Urinary bladder (tissue), 4 donors: ENCODE results near the gene EHD2. TPM values are rescaled to one million over a fixed set of nuclear protein-coding genes. Genes with fewer than 3 reads are reported as not detected.
"Not testable (repeated sequence)": the region's sequence is repeated elsewhere in the genome, so short reads cannot be mapped to it uniquely, and the experiment has no call there.

ENCODE experiments used
- DNase-seq: peaks from one replicate; pipeline ENCODE4 v3.0.0-alpha.2; 2015; ENCODE audit errors: extremely low spot score
- H3K27ac ChIP-seq: one replicate; pipeline ENCODE4 v1.5.1; 2013; ENCODE audit warnings: low read depth, mild to moderate bottlenecking, moderate library complexity
- H3K36me3 ChIP-seq: one replicate; pipeline ENCODE4 v1.6.1; 2013; ENCODE audit warnings: mild to moderate bottlenecking, moderate library complexity; ENCODE audit not compliant: insufficient read depth
- H3K4me1 ChIP-seq: one replicate; pipeline ENCODE4 v1.6.1; 2013; ENCODE audit warnings: mild to moderate bottlenecking, moderate library complexity; ENCODE audit not compliant: insufficient read depth
- H3K4me3 ChIP-seq: one replicate; pipeline ENCODE4 v1.5.1; 2013; ENCODE audit warnings: low read depth, low read length
- whole genome bisulfite sequencing: extraction: QIAGEN DNeasy Blood & Tissue Kit; methylation state at CpG from one replicate; pipeline ENCODE4 v1.1.7; 2013; 5-methylcytosine and 5-hydroxymethylcytosine counted together
- polyA plus RNA-seq: library from polyadenylated mRNA; stranded (reverse); fragments of 200-250 nt; gene quantifications from one replicate; pipeline ENCODE4 v1.2.3, GENCODE V29; 2013
- total RNA-seq: library from RNA; depleted of rRNA; stranded (reverse); fragments of >200 nt; gene quantifications from one replicate; pipeline ENCODE4 v1.2.3, GENCODE V29; 2014
- donor health status: healthy with polysubstance abuse.
- donor health status: healthy.

EHD2 gene, protein sequence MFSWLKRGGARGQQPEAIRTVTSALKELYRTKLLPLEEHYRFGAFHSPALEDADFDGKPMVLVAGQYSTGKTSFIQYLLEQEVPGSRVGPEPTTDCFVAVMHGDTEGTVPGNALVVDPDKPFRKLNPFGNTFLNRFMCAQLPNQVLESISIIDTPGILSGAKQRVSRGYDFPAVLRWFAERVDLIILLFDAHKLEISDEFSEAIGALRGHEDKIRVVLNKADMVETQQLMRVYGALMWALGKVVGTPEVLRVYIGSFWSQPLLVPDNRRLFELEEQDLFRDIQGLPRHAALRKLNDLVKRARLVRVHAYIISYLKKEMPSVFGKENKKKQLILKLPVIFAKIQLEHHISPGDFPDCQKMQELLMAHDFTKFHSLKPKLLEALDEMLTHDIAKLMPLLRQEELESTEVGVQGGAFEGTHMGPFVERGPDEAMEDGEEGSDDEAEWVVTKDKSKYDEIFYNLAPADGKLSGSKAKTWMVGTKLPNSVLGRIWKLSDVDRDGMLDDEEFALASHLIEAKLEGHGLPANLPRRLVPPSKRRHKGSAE
- total RNA-seq (53.1 TPM), polyA plus RNA-seq (188 TPM)

DNA sequence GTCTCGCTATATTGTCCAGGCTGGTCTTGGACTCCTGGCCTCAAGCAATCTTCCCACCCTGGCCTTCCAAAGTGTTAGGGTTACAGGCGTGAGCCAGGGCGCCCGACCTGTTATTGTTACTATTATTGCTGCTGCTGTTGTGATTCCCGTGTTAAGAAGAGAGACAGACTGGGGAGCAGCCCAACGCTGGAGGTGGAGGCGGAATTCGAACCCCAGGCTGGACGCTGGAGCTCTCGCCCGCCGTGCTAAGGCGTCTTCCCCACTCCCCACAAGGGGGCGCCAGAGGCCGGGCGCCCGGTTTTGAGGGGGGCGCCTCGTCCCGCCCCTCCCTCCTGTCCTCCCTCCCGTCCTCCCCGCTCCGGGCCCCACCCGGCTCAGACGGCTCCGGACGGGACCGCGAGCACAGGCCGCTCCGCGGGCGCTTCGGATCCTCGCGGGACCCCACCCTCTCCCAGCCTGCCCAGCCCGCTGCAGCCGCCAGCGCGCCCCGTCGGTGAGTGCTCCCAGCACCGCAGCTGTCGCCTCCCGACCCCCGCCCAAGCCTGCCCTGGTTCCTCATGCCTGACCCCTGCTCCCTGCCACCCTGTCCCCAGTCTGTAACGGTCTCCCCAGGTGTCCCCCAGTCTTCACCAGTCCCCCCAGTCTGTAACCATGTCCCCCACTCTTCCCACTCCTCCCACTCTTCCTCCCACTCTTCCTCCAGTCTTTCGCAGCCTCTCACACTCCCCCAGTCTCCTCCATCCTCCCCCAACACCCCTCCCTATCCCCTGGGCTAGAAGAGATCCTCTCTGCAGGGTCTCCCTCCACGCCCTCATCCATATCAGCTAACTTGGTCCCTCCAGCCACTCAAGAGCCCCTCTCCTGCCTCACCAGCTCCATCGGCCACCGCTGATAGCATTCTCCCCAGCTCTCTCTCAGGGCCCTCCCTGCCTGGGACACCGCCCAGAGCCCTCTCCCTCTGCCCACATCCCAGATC is at the start of gene EHD2:
Gene EHD2 (plus strand): TSS at position 377 of the 976 bp plus-strand sequence. CDS start 3,191 bp downstream, outside the sequence.
- Histone ChIP-seq H3K4me1 (no peaks in the 10 kb centered on the region), H3K36me3 (no peaks in the 10 kb centered on the region), H3K4me3 (peak within 1 kb of the TSS; percentile 80), H3K27ac (peak within 1 kb of the TSS; percentile 86)
- DNase-seq = no peak
- WGBS = 4% methylated on average over 52 of the region's 52 CpGs

DNA sequence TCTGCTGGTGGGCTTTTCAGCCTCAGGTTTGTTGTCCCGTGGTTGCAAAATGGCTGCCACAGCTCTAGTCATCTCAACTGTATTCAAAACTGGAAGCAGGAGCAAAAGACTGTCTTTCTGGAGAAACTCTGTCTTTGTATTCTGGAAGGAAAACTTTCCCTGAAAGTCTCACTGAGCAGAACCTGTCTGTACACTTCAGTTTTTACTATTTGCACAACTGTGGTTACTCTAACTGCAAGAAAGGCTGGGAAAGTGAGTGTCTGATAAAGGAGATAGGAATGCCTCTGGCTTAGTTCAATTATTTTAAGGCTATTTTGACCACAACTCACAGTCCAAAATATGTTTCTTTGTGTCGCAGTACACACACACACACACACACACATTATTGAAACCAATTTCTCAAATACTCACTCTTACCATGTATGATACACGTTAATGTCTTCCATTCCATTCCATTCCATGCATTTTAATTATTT is 49.7 kb upstream of the EHD2 start:
- 57% methylated on average over 3 of the region's 3 CpGs for WGBS
- Histone ChIP-seq H3K4me3 (no peak overlapping the region), H3K4me1 (peaks cover 5% of the 10 kb centered on the region), H3K36me3 (no peaks in the 10 kb centered on the region), H3K27ac (peak overlapping the region; percentile 56)
- DNase-seq = no peak

DNA sequence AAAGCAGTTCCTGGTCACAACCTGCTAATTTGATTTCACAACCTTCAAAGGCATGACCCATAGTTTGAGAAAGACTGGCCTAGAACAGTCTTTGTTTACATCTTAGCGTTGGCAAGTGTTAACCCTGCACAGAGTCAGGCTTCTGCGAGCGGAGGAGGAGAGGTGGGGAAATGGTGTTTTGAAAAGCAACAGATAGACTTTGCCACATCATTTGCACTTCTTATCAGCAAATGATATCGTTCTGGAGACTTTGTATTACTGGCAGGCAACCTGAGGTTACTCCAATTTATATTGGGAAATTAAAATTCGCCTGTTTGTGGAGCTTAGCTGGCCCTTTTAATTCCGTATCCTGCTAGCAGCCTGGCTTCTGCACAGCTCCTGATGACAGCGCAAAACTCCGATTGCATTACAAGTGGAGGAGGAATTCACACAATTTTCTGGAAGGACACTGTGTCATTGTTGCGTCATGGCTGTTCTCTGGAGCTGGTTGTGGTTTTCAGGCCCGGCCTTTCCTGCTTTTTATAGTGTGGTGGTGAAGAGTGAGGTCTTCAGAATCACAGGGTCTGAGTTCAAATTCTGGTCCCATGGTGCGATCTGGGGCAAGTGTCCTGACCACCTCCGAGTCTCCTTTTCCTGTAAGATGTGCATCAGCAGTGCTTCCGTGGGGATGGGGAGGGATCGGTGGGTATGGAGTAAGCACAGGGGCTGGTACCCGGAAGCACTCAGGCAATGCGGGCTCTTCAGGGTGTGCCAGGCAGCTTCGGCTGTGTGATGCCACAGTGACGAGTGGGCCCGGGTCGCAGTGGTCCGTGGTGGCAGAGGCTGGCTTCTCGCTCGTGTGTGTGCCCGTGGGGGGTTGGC is 49.1 kb upstream of the EHD2 start:
- WGBS = 55% methylated on average over 24 of the region's 24 CpGs
- DNase-seq = no peak
- Histone ChIP-seq H3K4me3 (no peak overlapping the region), H3K4me1 (peaks cover 4% of the 10 kb centered on the region), H3K27ac (peak overlapping the region; percentile 96), H3K36me3 (no peaks in the 10 kb centered on the region)

DNA sequence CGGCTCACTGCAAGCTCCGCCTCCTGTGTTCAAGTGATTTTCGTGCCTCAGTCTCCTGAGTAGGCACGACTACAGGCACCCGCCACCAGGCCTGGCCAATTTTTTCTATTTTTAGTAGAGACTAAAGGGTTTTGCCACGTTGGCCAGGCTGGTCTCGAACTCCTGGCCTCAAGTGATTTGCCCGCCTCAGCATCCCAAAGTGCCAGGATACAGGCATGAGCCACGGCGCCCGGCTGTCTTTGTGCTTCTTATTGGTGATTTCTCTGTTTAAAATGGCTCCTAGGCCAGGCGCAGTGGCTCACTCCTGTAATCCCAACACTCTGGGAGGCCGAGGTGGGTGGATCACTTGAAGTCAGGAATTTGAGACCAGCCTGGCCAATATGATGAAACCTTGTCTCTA is 44.7 kb upstream of the EHD2 start:
- H3K4me1 ChIP-seq, H3K27ac ChIP-seq: not testable (repeated sequence)

DNA sequence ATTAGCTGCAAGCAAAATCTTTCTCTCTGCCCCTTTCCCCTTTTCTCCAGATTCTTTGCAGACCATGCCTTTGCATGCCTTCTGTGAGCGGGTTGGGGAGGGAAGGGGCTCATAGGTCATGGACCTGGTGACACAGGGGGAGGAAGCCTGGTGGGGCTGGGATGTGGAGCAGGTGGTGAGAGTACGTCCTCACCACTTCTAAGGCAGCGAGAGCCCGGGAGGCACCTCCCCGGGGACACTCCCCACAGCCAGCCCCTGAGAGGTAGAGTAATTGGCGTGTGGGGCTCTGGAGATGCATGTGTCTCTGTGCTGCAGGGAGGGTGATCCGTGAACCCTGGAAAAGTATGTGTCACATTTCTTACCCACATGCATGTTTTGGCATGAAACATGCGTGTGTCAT is 42.5 kb upstream of the EHD2 start:
- WGBS = 97% methylated on average over 8 of the region's 8 CpGs
- no peak overlapping the region for H3K4me3 ChIP-seq
- no peaks in the 10 kb centered on the region for H3K36me3 ChIP-seq
- no peak overlapping the region for H3K27ac ChIP-seq
- H3K4me1 ChIP-seq = peaks cover 2% of the 10 kb centered on the region
- no peak for DNase-seq

More for the DNA sequence above, 44.7 kb upstream of the EHD2 start:
- not testable (repeated sequence) for DNase-seq, H3K36me3 ChIP-seq, H3K4me3 ChIP-seq
- 86% methylated on average over 13 of the region's 13 CpGs for WGBS

DNA sequence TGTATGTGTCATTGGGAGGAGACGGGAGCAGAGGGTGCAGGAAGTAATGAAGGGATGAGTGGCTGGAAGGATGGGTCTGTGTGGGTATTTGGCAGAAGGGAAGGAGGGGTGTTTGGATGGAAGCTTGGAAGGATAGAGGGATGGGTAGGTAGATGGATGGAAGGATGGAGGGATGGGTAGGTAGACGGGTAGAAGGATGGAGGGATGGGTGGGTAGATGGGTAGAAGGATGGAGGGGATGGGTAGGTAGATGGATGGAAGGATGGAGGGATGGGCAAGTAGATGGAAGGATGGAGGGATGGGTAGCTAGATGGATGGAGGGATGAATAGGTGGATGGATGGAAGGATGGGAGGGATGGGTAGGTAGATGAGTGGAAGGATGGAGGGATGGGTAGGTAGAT is 41.7 kb upstream of the EHD2 start:
- Histone ChIP-seq H3K4me3 (no peak overlapping the region), H3K27ac (no peak overlapping the region), H3K36me3 (no peaks in the 10 kb centered on the region), H3K4me1 (peaks cover 2% of the 10 kb centered on the region)
- 98% methylated on average over 2 of the region's 2 CpGs for WGBS
- DNase-seq = no peak

DNA sequence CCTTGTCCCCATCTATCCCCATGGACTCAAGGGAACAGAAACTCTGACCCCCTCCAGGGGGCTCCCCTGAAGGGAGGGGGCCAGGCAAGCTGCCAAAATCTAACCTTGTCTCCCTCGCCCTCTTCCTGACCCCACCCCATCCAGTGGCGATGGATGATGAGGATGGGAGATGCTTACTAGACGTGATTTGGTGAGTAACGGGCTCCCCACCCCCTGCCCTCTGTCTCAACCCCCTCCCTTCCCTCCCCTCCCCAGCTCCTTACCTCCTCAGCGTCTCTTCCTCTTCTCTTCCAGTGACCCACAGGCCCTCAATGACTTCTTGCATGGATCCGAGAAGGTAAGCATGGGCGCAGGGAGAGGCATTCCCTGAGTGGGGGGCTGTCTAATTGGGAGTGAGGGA is 39.8 kb upstream of the EHD2 start:
- Histone ChIP-seq H3K4me3 (no peak overlapping the region), H3K27ac (no peak overlapping the region), H3K36me3 (no peaks in the 10 kb centered on the region), H3K4me1 (no peaks in the 10 kb centered on the region)
- no peak for DNase-seq
- WGBS = 91% methylated on average over 7 of the region's 7 CpGs

DNA sequence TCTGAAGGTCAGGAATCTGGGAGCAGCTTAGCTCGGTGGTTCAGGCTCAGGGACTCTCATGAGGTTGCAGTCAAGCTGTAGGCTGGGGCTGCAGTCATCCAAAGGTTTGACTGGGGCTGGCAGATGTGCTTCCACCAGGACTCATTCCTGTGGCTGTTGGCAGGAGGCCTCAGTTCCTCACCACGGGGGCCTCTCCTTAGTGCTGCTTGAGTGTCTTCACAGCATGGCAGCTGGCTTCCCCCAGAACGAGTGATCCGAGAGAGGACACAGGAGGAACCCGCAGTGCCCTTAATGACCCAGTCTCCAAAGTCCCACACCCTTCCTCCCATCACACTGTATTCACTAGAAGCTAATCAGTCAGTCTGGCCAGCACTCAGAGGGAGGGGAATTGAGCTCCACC is 38.7 kb upstream of the EHD2 start:
- H3K27ac ChIP-seq = no peak overlapping the region
- H3K4me3 ChIP-seq = no peak overlapping the region
- no peak for DNase-seq
- no peaks in the 10 kb centered on the region for H3K36me3 ChIP-seq
- 91% methylated on average over 5 of the region's 5 CpGs for WGBS
- no peaks in the 10 kb centered on the region for H3K4me1 ChIP-seq

DNA sequence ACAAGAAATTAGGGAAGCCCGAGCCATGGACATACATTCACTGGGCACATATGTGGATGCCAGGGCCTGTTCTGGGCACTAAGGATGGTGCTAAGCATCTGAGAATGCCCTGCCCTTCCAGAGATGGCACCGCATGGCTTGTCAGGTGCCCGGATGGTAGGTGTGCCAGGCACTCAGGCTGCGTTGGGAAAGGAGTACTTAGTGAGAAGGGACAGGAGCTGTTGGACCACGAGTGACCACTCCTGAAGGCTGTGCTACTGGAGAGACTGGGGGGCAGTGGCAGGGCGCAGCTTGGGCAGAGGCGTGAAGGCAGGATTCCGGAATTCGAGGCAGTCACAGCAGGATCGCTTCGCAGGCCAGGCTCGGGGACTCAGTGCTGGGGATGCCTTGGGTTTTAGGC is 38.0 kb upstream of the EHD2 start:
- DNase-seq = no peak
- Histone ChIP-seq H3K36me3 (no peaks in the 10 kb centered on the region), H3K27ac (no peak overlapping the region), H3K4me3 (no peak overlapping the region), H3K4me1 (no peaks in the 10 kb centered on the region)
- WGBS = 93% methylated on average over 12 of the region's 12 CpGs

DNA sequence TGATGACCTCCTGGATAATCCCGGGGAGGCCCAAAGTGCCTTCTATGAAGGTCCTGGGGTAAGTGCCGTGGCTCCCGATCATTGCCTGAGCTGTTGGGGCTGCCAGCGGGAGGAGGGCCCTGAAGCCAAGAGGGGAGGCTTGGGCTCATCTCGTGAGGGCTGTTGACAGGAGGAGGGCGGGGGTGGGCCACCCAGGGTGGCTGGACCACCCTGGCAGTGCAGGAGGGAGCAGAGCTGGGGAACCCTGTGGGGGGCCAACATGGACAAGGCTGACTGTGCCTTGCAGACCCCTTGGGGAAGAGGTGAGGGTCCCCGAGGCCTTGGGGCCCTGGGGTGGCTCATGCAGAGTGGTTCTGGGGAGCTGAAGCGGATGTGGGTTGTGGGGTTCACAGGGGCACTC is 37.4 kb upstream of the EHD2 start:
- Histone ChIP-seq H3K4me3 (no peak overlapping the region), H3K36me3 (peaks cover 4% of the 10 kb centered on the region), H3K27ac (no peak overlapping the region), H3K4me1 (no peaks in the 10 kb centered on the region)
- DNase-seq = no peak
- WGBS = 76% methylated on average over 8 of the region's 8 CpGs

DNA sequence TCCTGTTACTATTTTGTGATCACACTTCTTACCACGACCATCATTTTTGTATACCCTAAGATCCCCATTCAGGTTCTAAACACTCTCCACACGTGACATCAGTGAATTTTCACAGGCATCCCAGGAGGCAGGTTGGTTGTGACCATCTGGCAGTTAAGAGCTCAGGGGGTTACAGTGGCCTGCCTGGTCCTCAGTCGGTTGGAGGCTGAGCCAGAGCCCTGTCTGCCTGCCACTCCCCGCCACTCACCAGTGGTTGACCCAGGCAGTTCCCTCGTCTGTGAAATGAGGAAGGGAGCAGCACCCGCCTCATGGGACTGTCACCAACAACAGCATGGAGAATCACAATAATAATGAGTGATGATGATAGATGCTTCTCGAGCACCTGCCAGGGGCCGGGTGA is 36.4 kb upstream of the EHD2 start:
- no peak for DNase-seq
- WGBS = 82% methylated on average over 8 of the region's 8 CpGs
- Histone ChIP-seq H3K36me3 (peaks cover 4% of the 10 kb centered on the region), H3K27ac (no peak overlapping the region), H3K4me1 (no peaks in the 10 kb centered on the region), H3K4me3 (no peak overlapping the region)

DNA sequence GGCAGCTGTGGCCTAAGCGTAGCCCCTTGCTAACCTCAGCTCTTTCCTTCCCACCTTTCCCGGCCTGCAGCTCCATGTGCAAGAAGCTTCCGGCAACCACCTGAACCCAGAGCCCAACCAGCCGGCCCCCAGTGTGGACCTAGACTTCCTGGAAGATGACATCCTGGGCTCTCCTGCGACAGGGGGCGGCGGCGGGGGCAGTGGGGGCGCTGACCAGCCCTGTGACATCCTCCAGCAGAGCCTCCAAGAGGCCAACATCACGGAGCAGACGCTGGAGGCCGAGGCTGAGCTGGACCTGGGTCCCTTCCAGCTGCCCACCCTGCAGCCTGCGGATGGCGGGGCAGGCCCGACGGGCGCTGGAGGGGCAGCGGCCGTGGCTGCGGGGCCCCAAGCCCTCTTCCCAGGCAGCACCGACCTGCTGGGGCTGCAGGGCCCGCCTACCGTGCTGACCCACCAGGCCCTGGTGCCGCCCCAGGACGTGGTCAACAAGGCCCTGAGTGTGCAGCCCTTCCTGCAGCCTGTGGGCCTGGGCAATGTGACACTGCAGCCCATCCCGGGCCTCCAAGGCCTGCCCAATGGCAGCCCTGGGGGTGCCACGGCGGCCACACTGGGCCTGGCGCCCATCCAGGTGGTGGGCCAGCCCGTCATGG is 33.8 kb upstream of the EHD2 start:
- H3K4me1 ChIP-seq = no peaks in the 10 kb centered on the region
- peaks cover 4% of the 10 kb centered on the region for H3K36me3 ChIP-seq
- H3K27ac ChIP-seq = no peak overlapping the region
- 91% methylated on average over 30 of the region's 30 CpGs for WGBS
- no peak for DNase-seq
- no peak overlapping the region for H3K4me3 ChIP-seq
